Measurements from ENCODE around the gene KCNH5.

Gene KCNH5

GRCh38 chr14:63012171-63012570 lies 33.1 kb downstream of the KCNH5 start:
- TF ChIP-seq TAF1 (IDR thresholded peaks at IDR 0.05; ENCODE audit: borderline replicate concordance, insufficient read depth, low read length) (no peak), SIN3A (IDR thresholded peaks at IDR 0.05; ENCODE audit: borderline replicate concordance, insufficient read depth, low read length) (no peak), FOXP2 (optimal IDR thresholded peaks at IDR 0.05; ENCODE audit: borderline replicate concordance, extremely low read depth, extremely low read length, insufficient read depth) (no peak), REST (IDR thresholded peaks at IDR 0.05; ENCODE audit: insufficient read depth in 1 of 2, low read depth in 2 of 2, low read length in 2 of 2) (no peak), POLR2AphosphoS5 (IDR thresholded peaks at IDR 0.05; ENCODE audit: low read depth, low read length) (no peak)

- no peak for TF ChIP-seq REST (IDR thresholded peaks at IDR 0.05; ENCODE audit: insufficient read depth in 1 of 2, low read depth in 2 of 2, low read length in 2 of 2)
- TF ChIP-seq POLR2AphosphoS5 (IDR thresholded peaks at IDR 0.05; ENCODE audit: low read depth, low read length), result no peak
- TF ChIP-seq FOXP2 (optimal IDR thresholded peaks at IDR 0.05; ENCODE audit: borderline replicate concordance, extremely low read depth, extremely low read length, insufficient read depth), result no peak
- no peak for TF ChIP-seq SIN3A (IDR thresholded peaks at IDR 0.05; ENCODE audit: borderline replicate concordance, insufficient read depth, low read length)
- TF ChIP-seq TAF1 (IDR thresholded peaks at IDR 0.05; ENCODE audit: borderline replicate concordance, insufficient read depth, low read length), result no peak
Observed at GRCh38 chr14:63011623-63012022, 33.6 kb downstream of the KCNH5 start.

- TF ChIP-seq FOXP2 (optimal IDR thresholded peaks at IDR 0.05; ENCODE audit: borderline replicate concordance, extremely low read depth, extremely low read length, insufficient read depth) (no peak), TAF1 (IDR thresholded peaks at IDR 0.05; ENCODE audit: borderline replicate concordance, insufficient read depth, low read length) (no peak), SIN3A (IDR thresholded peaks at IDR 0.05; ENCODE audit: borderline replicate concordance, insufficient read depth, low read length) (no peak), REST (IDR thresholded peaks at IDR 0.05; ENCODE audit: insufficient read depth in 1 of 2, low read depth in 2 of 2, low read length in 2 of 2) (no peak), POLR2AphosphoS5 (IDR thresholded peaks at IDR 0.05; ENCODE audit: low read depth, low read length) (no peak)
Observed at GRCh38 chr14:63009495-63009894, 35.8 kb downstream of the KCNH5 start.

GRCh38 chr14:63006531-63006930 lies 38.7 kb downstream of the KCNH5 start:
- no peak for TF ChIP-seq SIN3A (IDR thresholded peaks at IDR 0.05; ENCODE audit: borderline replicate concordance, insufficient read depth, low read length)
- TF ChIP-seq POLR2AphosphoS5 (IDR thresholded peaks at IDR 0.05; ENCODE audit: low read depth, low read length), result no peak
- no peak for TF ChIP-seq FOXP2 (optimal IDR thresholded peaks at IDR 0.05; ENCODE audit: borderline replicate concordance, extremely low read depth, extremely low read length, insufficient read depth)
- no peak for TF ChIP-seq REST (IDR thresholded peaks at IDR 0.05; ENCODE audit: insufficient read depth in 1 of 2, low read depth in 2 of 2, low read length in 2 of 2)
- TF ChIP-seq TAF1 (IDR thresholded peaks at IDR 0.05; ENCODE audit: borderline replicate concordance, insufficient read depth, low read length), result no peak

GRCh38 chr14:62994096-62994495 lies 51.2 kb downstream of the KCNH5 start:
- TF ChIP-seq SIN3A (IDR thresholded peaks at IDR 0.05; ENCODE audit: borderline replicate concordance, insufficient read depth, low read length) (no peak), REST (IDR thresholded peaks at IDR 0.05; ENCODE audit: insufficient read depth in 1 of 2, low read depth in 2 of 2, low read length in 2 of 2) (no peak), POLR2AphosphoS5 (IDR thresholded peaks at IDR 0.05; ENCODE audit: low read depth, low read length) (no peak), TAF1 (IDR thresholded peaks at IDR 0.05; ENCODE audit: borderline replicate concordance, insufficient read depth, low read length) (no peak), FOXP2 (optimal IDR thresholded peaks at IDR 0.05; ENCODE audit: borderline replicate concordance, extremely low read depth, extremely low read length, insufficient read depth) (no peak)
